Peyer's patch (tissue), 4 donors: ENCODE data around the gene TRIM25.

Source experiments
- POLR2A ChIP-seq, 2 donors: fragments of 450-650 bp; IDR thresholded peaks; one replicate each; pipeline ENCODE4 v1.5.1; 2017; ENCODE audit warnings: antibody characterized with exemption in 2 of 2, mild to moderate bottlenecking in 2 of 2, moderate library complexity in 2 of 2
- TF ChIP-seq, protein P1 (sequence below), 6 experiments: fragments of 450-650 bp in 4 of 6; fragments of 200-600 bp in 2 of 6; sonication (generic) in 1 of 6; IDR thresholded peaks; one replicate each; pipeline ENCODE4 v1.5.1; 2017 to 2019; ENCODE audit warnings: antibody characterized with exemption in 6 of 6, mild to moderate bottlenecking in 3 of 6, moderate library complexity in 1 of 6

DNA sequence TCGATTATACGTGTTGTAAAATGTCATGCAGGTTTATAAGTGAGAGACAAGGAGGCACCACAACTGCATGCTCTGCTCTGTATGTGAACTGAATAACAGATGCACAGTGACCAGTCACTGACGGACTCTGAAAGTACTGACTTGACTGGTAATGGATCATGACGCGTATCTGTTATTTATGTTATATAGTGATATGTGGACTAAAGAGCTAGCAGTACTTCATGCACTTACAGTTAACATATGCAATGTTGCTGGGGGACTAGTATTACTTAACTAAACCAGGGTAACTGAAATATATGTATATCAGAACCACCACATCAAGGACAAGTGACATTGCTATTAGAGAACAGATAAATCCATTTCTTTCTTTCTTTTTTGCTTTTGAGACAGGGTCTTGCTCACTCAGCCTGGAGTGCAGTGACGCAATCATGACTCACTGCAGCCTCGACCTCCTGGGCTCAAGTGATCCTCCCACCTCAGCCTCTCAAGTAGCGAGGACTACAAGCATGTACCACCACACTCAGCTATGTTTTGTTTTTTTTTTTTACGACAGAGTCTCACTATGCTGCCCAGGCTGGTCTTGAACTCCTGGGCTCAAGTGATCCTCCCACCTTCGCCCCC, 29.8 kb upstream of the TRIM25 start:
- TF ChIP-seq, protein P1, sequence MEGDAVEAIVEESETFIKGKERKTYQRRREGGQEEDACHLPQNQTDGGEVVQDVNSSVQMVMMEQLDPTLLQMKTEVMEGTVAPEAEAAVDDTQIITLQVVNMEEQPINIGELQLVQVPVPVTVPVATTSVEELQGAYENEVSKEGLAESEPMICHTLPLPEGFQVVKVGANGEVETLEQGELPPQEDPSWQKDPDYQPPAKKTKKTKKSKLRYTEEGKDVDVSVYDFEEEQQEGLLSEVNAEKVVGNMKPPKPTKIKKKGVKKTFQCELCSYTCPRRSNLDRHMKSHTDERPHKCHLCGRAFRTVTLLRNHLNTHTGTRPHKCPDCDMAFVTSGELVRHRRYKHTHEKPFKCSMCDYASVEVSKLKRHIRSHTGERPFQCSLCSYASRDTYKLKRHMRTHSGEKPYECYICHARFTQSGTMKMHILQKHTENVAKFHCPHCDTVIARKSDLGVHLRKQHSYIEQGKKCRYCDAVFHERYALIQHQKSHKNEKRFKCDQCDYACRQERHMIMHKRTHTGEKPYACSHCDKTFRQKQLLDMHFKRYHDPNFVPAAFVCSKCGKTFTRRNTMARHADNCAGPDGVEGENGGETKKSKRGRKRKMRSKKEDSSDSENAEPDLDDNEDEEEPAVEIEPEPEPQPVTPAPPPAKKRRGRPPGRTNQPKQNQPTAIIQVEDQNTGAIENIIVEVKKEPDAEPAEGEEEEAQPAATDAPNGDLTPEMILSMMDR (IDR thresholded peaks at IDR 0.05) = no peak
- no peak for TF ChIP-seq POLR2A (IDR thresholded peaks at IDR 0.05)
